Effector memory CD8-positive, alpha-beta T cell (primary cell): ENCODE measurements around the gene KIAA0825.

ENCODE experiments used
- ATAC-seq: fragments of 150-1000 bp; cut with Tn5 transposase; replicated peaks from 2 replicates; pipeline ENCODE4 v1.10.0; 2021; ENCODE audit warnings: mild to moderate bottlenecking, moderate library complexity
- DNase-seq, 3 experiments: peaks; one replicate each; pipeline ENCODE4 v3.0.0; 2021
- H3K27ac Mint-ChIP-seq, 2 donors: one replicate each; pipeline ENCODE4 v1.8.0; 2022; ENCODE audit warnings: mild to moderate bottlenecking in 2 of 2, mixed read lengths in 2 of 2, moderate library complexity in 2 of 2
- H3K27me3 Mint-ChIP-seq, 2 donors: one replicate each; pipeline ENCODE4 v1.8.0; 2022; ENCODE audit warnings: mixed read lengths in 2 of 2
- H3K36me3 Mint-ChIP-seq: one replicate; pipeline ENCODE4 v1.8.0; 2022; ENCODE audit warnings: mild to moderate bottlenecking, moderate library complexity, mixed read lengths; ENCODE audit not compliant: insufficient read depth
- H3K4me1 Mint-ChIP-seq, 2 donors: one replicate each; pipeline ENCODE4 v1.8.0; 2022; ENCODE audit warnings: low read depth in 2 of 2, mixed read lengths in 2 of 2
- H3K4me3 Mint-ChIP-seq, 2 donors: one replicate each; pipeline ENCODE4 v1.8.0; 2022; ENCODE audit warnings: mild to moderate bottlenecking in 2 of 2, mixed read lengths in 2 of 2, moderate library complexity in 2 of 2
- H3K9me3 Mint-ChIP-seq, 2 donors: one replicate each; pipeline ENCODE4 v1.8.0; 2022; ENCODE audit warnings: mixed read lengths in 2 of 2

The KIAA0825 gene

GRCh38 chr5:94313696-94314095 lies 304.7 kb downstream of the KIAA0825 start:
- no peaks in the 10 kb centered on the region for H3K36me3 Mint-ChIP-seq
- no peak overlapping the region for H3K27ac Mint-ChIP-seq
- no peaks in the 10 kb centered on the region for H3K4me1 Mint-ChIP-seq
- H3K27me3 Mint-ChIP-seq, result no peaks in the 10 kb centered on the region
- H3K9me3 Mint-ChIP-seq, result no peaks in the 10 kb centered on the region
- ATAC-seq (no peak), DNase-seq (no peak)
- no peak overlapping the region for H3K4me3 Mint-ChIP-seq

- no peak overlapping the region for H3K27ac Mint-ChIP-seq
- no peaks in the 10 kb centered on the region for H3K4me1 Mint-ChIP-seq
- DNase-seq (no peak), ATAC-seq (no peak)
- H3K36me3 Mint-ChIP-seq, result no peaks in the 10 kb centered on the region
- no peaks in the 10 kb centered on the region for H3K9me3 Mint-ChIP-seq
- no peak overlapping the region for H3K4me3 Mint-ChIP-seq
- no peaks in the 10 kb centered on the region for H3K27me3 Mint-ChIP-seq
Measured at GRCh38 chr5:94313188-94313587, 305.2 kb downstream of the KIAA0825 start.

- DNase-seq (no peak), ATAC-seq (no peak)
- H3K27ac Mint-ChIP-seq, result no peak overlapping the region
- H3K36me3 Mint-ChIP-seq, result no peaks in the 10 kb centered on the region
- H3K27me3 Mint-ChIP-seq, result no peaks in the 10 kb centered on the region
- H3K4me3 Mint-ChIP-seq, result no peak overlapping the region
- H3K9me3 Mint-ChIP-seq, result no peaks in the 10 kb centered on the region
- no peaks in the 10 kb centered on the region for H3K4me1 Mint-ChIP-seq
Measured at GRCh38 chr5:94312298-94312697, 306.1 kb downstream of the KIAA0825 start.

- ATAC-seq (no peak), DNase-seq (no peak)
- Mint-ChIP-seq H3K4me1 (no peaks in the 10 kb centered on the region), H3K4me3 (no peak overlapping the region), H3K27ac (no peak overlapping the region), H3K36me3 (no peaks in the 10 kb centered on the region), H3K9me3 (no peaks in the 10 kb centered on the region), H3K27me3 (no peaks in the 10 kb centered on the region)
Measured at GRCh38 chr5:94310833-94311232, 307.6 kb downstream of the KIAA0825 start.

GRCh38 chr5:94309141-94309540 lies 309.3 kb downstream of the KIAA0825 start:
- Mint-ChIP-seq H3K27me3 (no peaks in the 10 kb centered on the region), H3K9me3 (no peaks in the 10 kb centered on the region), H3K36me3 (no peaks in the 10 kb centered on the region), H3K4me1 (no peaks in the 10 kb centered on the region), H3K27ac (no peak overlapping the region), H3K4me3 (no peak overlapping the region)
- DNase-seq (no peak), ATAC-seq (no peak)

- Mint-ChIP-seq H3K4me3 (no peak overlapping the region), H3K4me1 (no peaks in the 10 kb centered on the region), H3K9me3 (no peaks in the 10 kb centered on the region), H3K36me3 (no peaks in the 10 kb centered on the region), H3K27ac (no peak overlapping the region), H3K27me3 (no peaks in the 10 kb centered on the region)
- ATAC-seq (no peak), DNase-seq (no peak)
Measured at GRCh38 chr5:94308442-94308841, 310.0 kb downstream of the KIAA0825 start.

GRCh38 chr5:94304146-94304545 lies 314.3 kb downstream of the KIAA0825 start:
- H3K27ac Mint-ChIP-seq, result no peak overlapping the region
- ATAC-seq, result no peak
- H3K4me3 Mint-ChIP-seq, result no peak overlapping the region
- no peak for DNase-seq
- peaks cover 2% of the 10 kb centered on the region for H3K36me3 Mint-ChIP-seq
- H3K9me3 Mint-ChIP-seq, result no peaks in the 10 kb centered on the region
- no peaks in the 10 kb centered on the region for H3K4me1 Mint-ChIP-seq
- H3K27me3 Mint-ChIP-seq, result no peaks in the 10 kb centered on the region

GRCh38 chr5:94288937-94289336 lies 329.5 kb downstream of the KIAA0825 start:
- no peak for DNase-seq
- Mint-ChIP-seq H3K9me3 (peaks cover 13 to 14% of the 10 kb centered on the region in 2 donors), H3K27ac (no peak overlapping the region), H3K27me3 (peaks cover 0 to 6% of the 10 kb centered on the region in 2 donors), H3K36me3 (peaks cover 3% of the 10 kb centered on the region), H3K4me3 (no peak overlapping the region), H3K4me1 (no peaks in the 10 kb centered on the region)
- ATAC-seq, result no peak

- no peaks in the 10 kb centered on the region for H3K9me3 Mint-ChIP-seq
- H3K27ac Mint-ChIP-seq, result no peak overlapping the region
- ATAC-seq (no peak), DNase-seq (no peak)
- peaks cover 3% of the 10 kb centered on the region for H3K36me3 Mint-ChIP-seq
- H3K4me1 Mint-ChIP-seq, result no peaks in the 10 kb centered on the region
- no peak overlapping the region for H3K4me3 Mint-ChIP-seq
- H3K27me3 Mint-ChIP-seq, result no peaks in the 10 kb centered on the region
Measured at GRCh38 chr5:94285984-94286383, 332.4 kb downstream of the KIAA0825 start.

GRCh38 chr5:94283093-94283492 lies 335.3 kb downstream of the KIAA0825 start:
- Mint-ChIP-seq H3K36me3 (peaks cover 3% of the 10 kb centered on the region), H3K27ac (no peak overlapping the region), H3K4me1 (no peaks in the 10 kb centered on the region), H3K27me3 (no peaks in the 10 kb centered on the region), H3K9me3 (no peaks in the 10 kb centered on the region), H3K4me3 (no peak overlapping the region)
- ATAC-seq, result no peak
- no peak for DNase-seq

GRCh38 chr5:94281236-94281801 lies 337.1 kb downstream of the KIAA0825 start:
- no peak overlapping the region for H3K4me3 Mint-ChIP-seq
- H3K4me1 Mint-ChIP-seq, result no peaks in the 10 kb centered on the region
- H3K36me3 Mint-ChIP-seq, result no peaks in the 10 kb centered on the region
- ATAC-seq, result no peak
- no peak overlapping the region for H3K27ac Mint-ChIP-seq
- no peak for DNase-seq
- H3K9me3 Mint-ChIP-seq, result no peaks in the 10 kb centered on the region
- no peaks in the 10 kb centered on the region for H3K27me3 Mint-ChIP-seq

- Mint-ChIP-seq H3K36me3 (no peaks in the 10 kb centered on the region), H3K9me3 (no peaks in the 10 kb centered on the region), H3K4me1 (no peaks in the 10 kb centered on the region), H3K27me3 (no peaks in the 10 kb centered on the region), H3K27ac (no peak overlapping the region), H3K4me3 (no peak overlapping the region)
- ATAC-seq, result no peak
- DNase-seq, result no peak
Measured at GRCh38 chr5:94276751-94277150, 341.7 kb downstream of the KIAA0825 start.

- H3K27ac Mint-ChIP-seq, result no peak overlapping the region
- H3K4me3 Mint-ChIP-seq, result no peak overlapping the region
- H3K9me3 Mint-ChIP-seq, result no peaks in the 10 kb centered on the region
- H3K27me3 Mint-ChIP-seq, result no peaks in the 10 kb centered on the region
- H3K36me3 Mint-ChIP-seq, result no peaks in the 10 kb centered on the region
- no peak for ATAC-seq
- no peak for DNase-seq
- H3K4me1 Mint-ChIP-seq, result no peaks in the 10 kb centered on the region
Measured at GRCh38 chr5:94276048-94276447, 342.4 kb downstream of the KIAA0825 start.

GRCh38 chr5:94274707-94275106 lies 343.7 kb downstream of the KIAA0825 start:
- H3K27ac Mint-ChIP-seq, result no peak overlapping the region
- no peaks in the 10 kb centered on the region for H3K9me3 Mint-ChIP-seq
- H3K4me1 Mint-ChIP-seq, result no peaks in the 10 kb centered on the region
- ATAC-seq, result no peak
- no peaks in the 10 kb centered on the region for H3K27me3 Mint-ChIP-seq
- no peak overlapping the region for H3K4me3 Mint-ChIP-seq
- H3K36me3 Mint-ChIP-seq, result no peaks in the 10 kb centered on the region
- no peak for DNase-seq

- peaks cover 0 to 6% of the 10 kb centered on the region in 2 donors for H3K27me3 Mint-ChIP-seq
- no peak overlapping the region for H3K27ac Mint-ChIP-seq
- H3K4me3 Mint-ChIP-seq, result no peak overlapping the region
- no peaks in the 10 kb centered on the region for H3K4me1 Mint-ChIP-seq
- DNase-seq (no peak), ATAC-seq (no peak)
- H3K36me3 Mint-ChIP-seq, result no peaks in the 10 kb centered on the region
- H3K9me3 Mint-ChIP-seq, result no peaks in the 10 kb centered on the region
Measured at GRCh38 chr5:94268226-94268625, 350.2 kb downstream of the KIAA0825 start.
